ENCODE data around the gene CACNA1C. TPM values are rescaled to one million over a fixed set of nuclear protein-coding genes. Genes with fewer than 3 reads are reported as not detected.

Gene CACNA1C
- total RNA-seq, 1 experiment from 2014 or later, result 1.1 TPM

DNA sequence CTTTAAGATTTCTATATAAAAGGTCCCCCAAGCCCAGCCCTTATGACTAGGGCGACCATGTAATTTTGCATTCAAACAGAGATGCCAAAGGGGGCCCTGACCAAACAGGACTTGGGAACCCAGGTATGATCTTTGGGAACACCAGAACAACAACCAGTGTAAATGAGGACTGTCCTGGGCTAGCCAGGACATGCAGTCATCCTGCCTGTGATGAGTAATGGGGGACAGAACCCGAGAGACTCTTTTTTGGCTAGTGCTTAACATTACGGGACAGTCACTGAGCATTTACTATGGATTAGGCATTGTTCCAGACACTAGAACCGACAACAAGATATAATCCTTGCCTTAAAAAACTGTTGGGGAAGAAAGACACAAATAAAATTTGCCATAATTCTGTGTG, 337.3 kb downstream of the CACNA1C start:
- Histone ChIP-seq H2BK5ac (ENCODE audit: insufficient read length, low read length) (no peak overlapping the region), H2AFZ (ENCODE audit: low read length) (no peak overlapping the region), H2BK15ac (ENCODE audit: low read depth, low read length) (no peak overlapping the region), H3K27me3 (ENCODE audit: insufficient read depth, low read length) (no peaks in the 10 kb centered on the region), H2BK20ac (ENCODE audit: low read depth, low read length, poor library complexity, severe bottlenecking) (no peak overlapping the region), H4K5ac (ENCODE audit: insufficient read length, low read depth, low read length) (no peak overlapping the region), H2BK120ac (ENCODE audit: low read depth, low read length, poor library complexity, severe bottlenecking) (no peak overlapping the region), H3T11ph (ENCODE audit: low read length) (no peak overlapping the region), H3K4ac (ENCODE audit: low read depth, low read length) (no peak overlapping the region), H3K56ac (ENCODE audit: insufficient read length, low read depth, low read length) (no peak overlapping the region), H4K8ac (replicated peaks; ENCODE audit: insufficient read length, low read depth, low read length) (no peak overlapping the region), H3K23ac (ENCODE audit: insufficient read length, low read depth, low read length) (no peak overlapping the region), H3K4me2 (ENCODE audit: insufficient read depth, insufficient read length, low read length) (no peak overlapping the region), H4K91ac (ENCODE audit: insufficient read length, low read depth, low read length) (no peak overlapping the region), H3K4me1 (ENCODE audit: insufficient read depth, low read length) (no peaks in the 10 kb centered on the region), H3K27ac (ENCODE audit: insufficient read length, low read depth, low read length) (no peak overlapping the region), H3K23me2 (ENCODE audit: insufficient read length, low read depth, low read length, poor library complexity, severe bottlenecking) (no peaks in the 10 kb centered on the region), H4K20me1 (ENCODE audit: control insufficient read depth, insufficient read depth, insufficient read length) (no peaks in the 10 kb centered on the region), H2BK12ac (ENCODE audit: insufficient read length, low read depth, low read length) (no peak overlapping the region), H3K18ac (ENCODE audit: insufficient read length, low read depth, low read length) (no peak overlapping the region), H3K14ac (ENCODE audit: insufficient read depth, low read length) (no peak overlapping the region), H3K9me3 (ENCODE audit: control insufficient read depth, low read depth, low read length) (no peaks in the 10 kb centered on the region), H3K79me2 (ENCODE audit: insufficient read depth, low read length) (no peaks in the 10 kb centered on the region), H3K9ac (ENCODE audit: extremely low read depth, insufficient read length, low read length) (no peak overlapping the region), H3K79me1 (ENCODE audit: insufficient read depth, low read depth, low read length, poor library complexity, severe bottlenecking) (no peaks in the 10 kb centered on the region), H2AK5ac (ENCODE audit: insufficient read length, low read length) (no peak overlapping the region)
- Mint-ChIP-seq H3K4me3 (no peak overlapping the region), H3K36me3 (ENCODE audit: insufficient read depth in 1 of 3, low read depth in 3 of 3) (no peaks in the 10 kb centered on the region), H3K27ac (no peak overlapping the region), H3K27me3 (ENCODE audit: low read depth) (no peaks in the 10 kb centered on the region; the same call in 1 of the 2 replicates), H3K4me1 (no peaks in the 10 kb centered on the region; a peak in 1 of 4 replicates), H3K9me3 (no peaks in the 10 kb centered on the region)
- TF ChIP-seq, protein P1, sequence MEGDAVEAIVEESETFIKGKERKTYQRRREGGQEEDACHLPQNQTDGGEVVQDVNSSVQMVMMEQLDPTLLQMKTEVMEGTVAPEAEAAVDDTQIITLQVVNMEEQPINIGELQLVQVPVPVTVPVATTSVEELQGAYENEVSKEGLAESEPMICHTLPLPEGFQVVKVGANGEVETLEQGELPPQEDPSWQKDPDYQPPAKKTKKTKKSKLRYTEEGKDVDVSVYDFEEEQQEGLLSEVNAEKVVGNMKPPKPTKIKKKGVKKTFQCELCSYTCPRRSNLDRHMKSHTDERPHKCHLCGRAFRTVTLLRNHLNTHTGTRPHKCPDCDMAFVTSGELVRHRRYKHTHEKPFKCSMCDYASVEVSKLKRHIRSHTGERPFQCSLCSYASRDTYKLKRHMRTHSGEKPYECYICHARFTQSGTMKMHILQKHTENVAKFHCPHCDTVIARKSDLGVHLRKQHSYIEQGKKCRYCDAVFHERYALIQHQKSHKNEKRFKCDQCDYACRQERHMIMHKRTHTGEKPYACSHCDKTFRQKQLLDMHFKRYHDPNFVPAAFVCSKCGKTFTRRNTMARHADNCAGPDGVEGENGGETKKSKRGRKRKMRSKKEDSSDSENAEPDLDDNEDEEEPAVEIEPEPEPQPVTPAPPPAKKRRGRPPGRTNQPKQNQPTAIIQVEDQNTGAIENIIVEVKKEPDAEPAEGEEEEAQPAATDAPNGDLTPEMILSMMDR (conservative IDR thresholded peaks at IDR 0.05), result no peak
- no peak for DNase-seq
- WGBS (ENCODE audit: extremely low coverage, insufficient read length, low lambda C conversion rate), result no CpG with 5 or more reads among the region's 4 CpGs

Measured in H9 (cell line).